GM23248 (cell line): ENCODE data around the gene RBM22. TPM values are rescaled to one million over a fixed set of nuclear protein-coding genes. Genes with fewer than 3 reads are reported as not detected.

ENCODE experiments used
- DNase-seq: peaks from one replicate; pipeline ENCODE4 v3.0.0-alpha.2; 2015
- H2AFZ ChIP-seq: fragments of 200-600 bp; sonication (generic); 2 replicates; pipeline ENCODE4 v1.6.1; 2016; ENCODE audit warnings: antibody characterized with exemption
- H3F3A ChIP-seq: fragments of 200-600 bp; sonication (generic); 2 replicates; pipeline ENCODE4 v1.6.1; 2016; ENCODE audit warnings: mild to moderate bottlenecking, antibody characterized with exemption, mixed run types; ENCODE audit not compliant: insufficient read depth
- H3K27ac ChIP-seq: fragments of 200-600 bp; sonication (generic); 2 replicates; pipeline ENCODE4 v1.5.1; 2016; ENCODE audit warnings: mild to moderate bottlenecking
- H3K27me3 ChIP-seq: fragments of 200-600 bp; sonication (generic); replicated peaks from 2 replicates; pipeline ENCODE4 v1.6.1; 2016; ENCODE audit warnings: mild to moderate bottlenecking; ENCODE audit not compliant: insufficient read depth
- H3K36me3 ChIP-seq: fragments of 200-600 bp; sonication (generic); 2 replicates; pipeline ENCODE4 v1.6.1; 2016; ENCODE audit warnings: low read depth, mild to moderate bottlenecking
- H3K4me1 ChIP-seq: fragments of 200-600 bp; sonication (generic); 2 replicates; pipeline ENCODE4 v1.6.1; 2016; ENCODE audit warnings: mild to moderate bottlenecking; ENCODE audit not compliant: insufficient read depth
- H3K4me2 ChIP-seq: fragments of 200-600 bp; sonication (generic); one replicate; pipeline ENCODE4 v1.6.1; 2016; ENCODE audit warnings: mild to moderate bottlenecking; ENCODE audit not compliant: unreplicated experiment
- H3K4me3 ChIP-seq: fragments of 200-600 bp; sonication (generic); 2 replicates; pipeline ENCODE4 v1.5.1; 2016; ENCODE audit warnings: mild to moderate bottlenecking
- H3K79me2 ChIP-seq: fragments of 200-600 bp; sonication (generic); 2 replicates; pipeline ENCODE4 v1.6.1; 2016; ENCODE audit warnings: mild to moderate bottlenecking; ENCODE audit not compliant: insufficient read depth
- H3K9ac ChIP-seq: fragments of 200-600 bp; sonication (generic); 2 replicates; pipeline ENCODE4 v1.6.1; 2016; ENCODE audit warnings: mild to moderate bottlenecking
- H3K9me2 ChIP-seq: fragments of 200-600 bp; sonication (generic); 2 replicates; pipeline ENCODE4 v1.6.1; 2016; ENCODE audit warnings: mixed run types, mild to moderate bottlenecking, moderate library complexity; ENCODE audit not compliant: insufficient read depth
- H3K9me3 ChIP-seq: fragments of 200-600 bp; sonication (generic); one replicate; pipeline ENCODE4 v1.6.1; 2017; ENCODE audit warnings: low read depth
- H4K20me1 ChIP-seq: fragments of 200-600 bp; sonication (generic); 2 replicates; pipeline ENCODE4 v1.6.0; 2016; ENCODE audit not compliant: insufficient read depth
- EZH2 ChIP-seq: fragments of 200-600 bp; sonication (generic); IDR thresholded peaks from 2 replicates; pipeline ENCODE4 v1.6.1; 2018; ENCODE audit warnings: antibody characterized with exemption, mild to moderate bottlenecking; ENCODE audit not compliant: insufficient read depth, poor library complexity, severe bottlenecking
- EZH2phosphoT487 ChIP-seq: fragments of 200-600 bp; sonication (generic); IDR thresholded peaks from 2 replicates; pipeline ENCODE4 v1.6.1; 2018; ENCODE audit warnings: antibody characterized with exemption, moderate library complexity, mild to moderate bottlenecking, low read depth; ENCODE audit not compliant: insufficient read depth
- WGBS, 2 experiments: methylation state at CpG; one replicate each; pipeline ENCODE4 v1.1.6; 2015 to 2017; ENCODE audit warnings: low lambda C conversion rate in 2 of 2, low coverage in 1 of 2; ENCODE audit errors: missing lambda C conversion rate in 2 of 2; 5-methylcytosine and 5-hydroxymethylcytosine counted together
- in situ Hi-C: fragments of 300-500 bp; cut with MboI; formaldehyde crosslinking; loops from 2 replicates; pipeline ENCODE4 v1.15.0; 2020
- polyA plus RNA-seq: library from polyadenylated mRNA; unstranded; fragments of >200 nt; fragmentation: Nextera tagmentation; extraction: Ambion mirVana; gene quantifications from 2 replicates; pipeline ENCODE4 v1.2.1, GENCODE V29; 2016
- total RNA-seq: library from RNA; depleted of rRNA; stranded (reverse); fragments of >200 nt; shearing (Covaris generic); gene quantifications from 2 replicates; pipeline ENCODE4 v1.2.3, GENCODE V29; 2014

Gene RBM22
- total and polyA plus RNA-seq, 2 experiments from 2014 or later: 24.6 to 35.5 TPM

- Histone ChIP-seq H2AFZ (no peak overlapping the region), H3K9me2 (no peaks in the 10 kb centered on the region), H4K20me1 (peaks cover 3% of the 10 kb centered on the region; the same call in 1 of the 2 replicates), H3K4me2 (no peak overlapping the region), H3K27me3 (no peaks in the 10 kb centered on the region), H3K4me1 (no peaks in the 10 kb centered on the region), H3K9me3 (no peaks in the 10 kb centered on the region), H3K4me3 (no peak overlapping the region), H3K9ac (no peak overlapping the region), H3K27ac (no peak overlapping the region), H3K36me3 (peaks cover 33% of the 10 kb centered on the region), H3F3A (no peaks in the 10 kb centered on the region), H3K79me2 (peaks cover 93% of the 10 kb centered on the region)
- in situ Hi-C loops: no loop called here
- no peak for DNase-seq
- no peak for TF ChIP-seq EZH2
- no peak for TF ChIP-seq EZH2phosphoT487
Observed at GRCh38 chr5:150740992-150741391, 40.1 kb upstream of the RBM22 start.

- H3K36me3 ChIP-seq: peaks cover 33% of the 10 kb centered on the region
- H3F3A ChIP-seq: no peaks in the 10 kb centered on the region
- no peaks in the 10 kb centered on the region; the same call in 1 of the 2 replicates for H4K20me1 ChIP-seq
- H3K27ac ChIP-seq: no peak overlapping the region
- H3K27me3 ChIP-seq: no peaks in the 10 kb centered on the region
- H2AFZ ChIP-seq: no peak overlapping the region
- H3K4me3 ChIP-seq: no peak overlapping the region
- H3K79me2 ChIP-seq: peaks cover 100% of the 10 kb centered on the region
- H3K9ac ChIP-seq: no peak overlapping the region
- no peaks in the 10 kb centered on the region for H3K9me2 ChIP-seq
- WGBS, 2 experiments: 98 to 99% methylated on average over 7 of the region's 7 CpGs
- in situ Hi-C loops: no loop called here
- H3K4me2 ChIP-seq: no peak overlapping the region
- TF ChIP-seq EZH2 (no peak), EZH2phosphoT487 (no peak)
- no peaks in the 10 kb centered on the region for H3K4me1 ChIP-seq
- H3K9me3 ChIP-seq: no peaks in the 10 kb centered on the region
- no peak for DNase-seq
Observed at GRCh38 chr5:150738862-150739261, 38.0 kb upstream of the RBM22 start.

DNA sequence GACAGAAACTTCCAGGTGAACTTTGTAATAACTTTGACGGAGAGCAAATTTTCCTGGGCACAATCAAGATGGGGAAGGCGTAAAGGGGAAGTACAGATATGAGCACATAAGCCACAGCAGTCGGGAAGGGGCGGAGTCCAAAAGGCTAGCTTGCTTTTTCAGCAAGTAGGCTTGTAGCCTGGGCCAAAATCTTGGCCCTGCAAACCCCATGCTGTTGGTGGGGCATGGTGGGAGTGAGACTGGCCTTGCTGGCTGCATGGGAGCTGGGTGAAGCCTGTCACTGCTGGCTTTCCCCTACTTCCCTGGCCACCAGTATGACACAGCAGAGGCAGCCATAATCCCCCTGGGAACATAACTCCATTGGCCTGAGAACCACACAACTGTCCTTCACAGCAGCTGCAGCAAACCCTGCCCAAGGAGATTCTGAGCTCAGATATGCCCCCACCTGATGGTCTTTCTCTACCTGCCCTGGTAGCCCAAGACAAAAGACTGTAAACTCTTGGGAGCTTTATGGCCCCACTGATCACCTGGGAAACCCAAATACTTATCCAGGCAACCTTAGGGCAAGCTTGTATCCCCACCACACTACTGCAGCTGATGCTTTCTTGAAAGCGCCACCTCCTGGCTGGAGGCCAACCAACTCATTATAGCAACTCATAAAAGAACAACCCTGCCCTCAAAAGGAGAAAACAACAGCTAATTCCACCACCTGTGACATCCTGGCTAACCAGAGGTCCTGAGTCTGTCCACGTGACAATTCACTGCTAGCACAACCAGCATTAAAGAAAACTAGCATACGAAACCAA lies 33.9 kb upstream of the RBM22 start:
- in situ Hi-C loops: no loop called here
- H3K27me3 ChIP-seq: no peaks in the 10 kb centered on the region
- H3K79me2 ChIP-seq: peaks cover 92% of the 10 kb centered on the region
- WGBS, 2 experiments: 94 to 96% methylated on average over 7 of the region's 7 CpGs
- H3K4me1 ChIP-seq: no peaks in the 10 kb centered on the region
- no peak overlapping the region for H3K4me3 ChIP-seq
- no peaks in the 10 kb centered on the region for H3K9me2 ChIP-seq
- no peak overlapping the region for H3K27ac ChIP-seq
- H3K36me3 ChIP-seq: peaks cover 45% of the 10 kb centered on the region
- H3K4me2 ChIP-seq: no peak overlapping the region
- H4K20me1 ChIP-seq: no peaks in the 10 kb centered on the region; the same call in 1 of the 2 replicates
- 0 out of 2 replicates have a peak, but pooled peaks cover 5% of the 10 kb centered on the region for H3F3A ChIP-seq
- no peak overlapping the region for H3K9ac ChIP-seq
- no peaks in the 10 kb centered on the region for H3K9me3 ChIP-seq
- no peak overlapping the region for H2AFZ ChIP-seq
- no peak for TF ChIP-seq EZH2
- TF ChIP-seq EZH2phosphoT487: no peak
- no peak for DNase-seq

GRCh38 chr5:150731669-150732242 lies 30.9 kb upstream of the RBM22 start:
- DNase-seq: no peak
- TF ChIP-seq EZH2phosphoT487 (no peak), EZH2 (no peak)
- WGBS, 2 experiments: 95 to 97% methylated on average over 6 of the region's 6 CpGs
- peaks cover 60% of the 10 kb centered on the region for H3K36me3 ChIP-seq
- no peak overlapping the region for H3K9ac ChIP-seq
- in situ Hi-C loops: no loop called here
- no peaks in the 10 kb centered on the region for H3K27me3 ChIP-seq
- H3K4me1 ChIP-seq: no peaks in the 10 kb centered on the region
- H3K4me2 ChIP-seq: no peak overlapping the region
- no peaks in the 10 kb centered on the region for H3K9me3 ChIP-seq
- no peak overlapping the region for H2AFZ ChIP-seq
- no peaks in the 10 kb centered on the region for H4K20me1 ChIP-seq
- 0 out of 2 replicates have a peak, but pooled peaks cover 5% of the 10 kb centered on the region for H3F3A ChIP-seq
- H3K4me3 ChIP-seq: no peak overlapping the region
- H3K27ac ChIP-seq: no peak overlapping the region
- H3K9me2 ChIP-seq: no peaks in the 10 kb centered on the region
- peaks cover 66% of the 10 kb centered on the region for H3K79me2 ChIP-seq
